Fibroblast of lung (primary cell): ENCODE measurements around the gene CDK10. TPM values are rescaled to one million over a fixed set of nuclear protein-coding genes. Genes with fewer than 3 reads are reported as not detected.

Experiments used
- DNase-seq, 2 donors: peaks; one replicate each; pipeline versions ENCODE4 v3.0.0 to v3.0.0-alpha.2; 2010; ENCODE audit warnings: low read depth in 2 of 2
- H2AFZ ChIP-seq: 2 replicates; pipeline ENCODE4 v1.5.1; 2012; ENCODE audit warnings: low read length, control low read depth, inconsistent platforms
- H3K27ac ChIP-seq: 2 replicates; pipeline ENCODE4 v1.5.1; 2011; ENCODE audit warnings: low read length, control low read depth; ENCODE audit not compliant: insufficient read depth
- H3K27me3 ChIP-seq: 2 replicates; pipeline ENCODE4 v1.5.1; 2011; ENCODE audit warnings: mild to moderate bottlenecking, low read length; ENCODE audit not compliant: control insufficient read depth, insufficient read depth
- H3K36me3 ChIP-seq: 2 replicates; pipeline ENCODE4 v1.5.1; 2011; ENCODE audit warnings: low read length; ENCODE audit not compliant: control insufficient read depth, insufficient read depth
- H3K4me1 ChIP-seq: 2 replicates; pipeline ENCODE4 v1.5.1; 2011; ENCODE audit warnings: low read length; ENCODE audit not compliant: control insufficient read depth, insufficient read depth; ENCODE audit errors: extremely low read depth
- H3K4me2 ChIP-seq: 2 replicates; pipeline ENCODE4 v1.5.1; 2011; ENCODE audit warnings: low read length, control low read depth; ENCODE audit not compliant: insufficient read depth; ENCODE audit errors: extremely low read depth
- H3K4me3 ChIP-seq, 4 experiments: fragments of 200-600 bp in 1 of 4; sonication (generic) in 1 of 4; replicated peaks in 1 of 4; 2 replicates each; pipeline ENCODE4 v1.5.1; 2011 to 2016; ENCODE audit warnings: low read length in 4 of 4, low read depth in 3 of 4, mild to moderate bottlenecking in 3 of 4, control low read depth in 2 of 4, inconsistent platforms in 1 of 4, mixed read lengths in 1 of 4; ENCODE audit not compliant: insufficient read depth in 1 of 4; ENCODE audit errors: control extremely low read depth in 1 of 4
- H3K79me2 ChIP-seq: 2 replicates; pipeline ENCODE4 v1.5.1; 2012; ENCODE audit warnings: mild to moderate bottlenecking, low read length, inconsistent platforms; ENCODE audit not compliant: control insufficient read depth, insufficient read depth
- H3K9ac ChIP-seq: 2 replicates; pipeline ENCODE4 v1.5.1; 2011; ENCODE audit warnings: mild to moderate bottlenecking, low read length, control low read depth; ENCODE audit not compliant: insufficient read depth
- H3K9me3 ChIP-seq: 2 replicates; pipeline ENCODE4 v1.5.1; 2012; ENCODE audit warnings: low read depth, low read length; ENCODE audit not compliant: control insufficient read depth, insufficient read depth
- H4K20me1 ChIP-seq: 2 replicates; pipeline ENCODE4 v1.5.1; 2011; ENCODE audit warnings: low read length; ENCODE audit not compliant: control insufficient read depth, insufficient read depth; ENCODE audit errors: extremely low read depth
- CTCF ChIP-seq, 2 donors: IDR thresholded peaks in 1 of 2; conservative IDR thresholded peaks in 1 of 2; 1 replicate in 1 of 2; 2 replicates in 1 of 2; pipeline ENCODE4 v1.5.1; 2011 to 2012; ENCODE audit warnings: low read length in 2 of 2, control low read depth in 1 of 2, inconsistent platforms in 1 of 2, low read depth in 1 of 2, mild to moderate bottlenecking in 1 of 2
- EZH2 ChIP-seq: IDR thresholded peaks from 2 replicates; pipeline ENCODE4 v1.5.1; 2012; ENCODE audit warnings: low read length, control low read depth, mild to moderate bottlenecking; ENCODE audit errors: missing control alignments
- polyA plus RNA-seq, 2 donors: library from polyadenylated mRNA; depleted of rRNA in 1 of 2; stranded (reverse) in 1 of 2; unstranded in 1 of 2; fragments of >200 nt; gene quantifications; 2 replicates each; pipeline ENCODE4 v1.2.1, GENCODE V29; 2011 to 2012; ENCODE audit warnings: missing spikeins in 1 of 2
- total RNA-seq: library from RNA; depleted of rRNA; stranded (reverse); fragments of >200 nt; gene quantifications from 2 replicates; pipeline ENCODE4 v1.2.1, GENCODE V29; 2014

CDK10 gene
- total and polyA plus RNA-seq, 2 donors (not counting 1 experiment from before 2014, with no cell fraction given) = 22.9 to 41.9 TPM

GRCh38 chr16:89643769-89644300 lies 42.7 kb upstream of the CDK10 start:
- Histone ChIP-seq H3K4me1 (peaks cover 4% of the 10 kb centered on the region), H3K9me3 (no peaks in the 10 kb centered on the region), H3K9ac (no peak overlapping the region), H3K4me3 (no peak overlapping the region), H3K27me3 (no peaks in the 10 kb centered on the region), H3K4me2 (no peak overlapping the region), H3K36me3 (peaks cover 19% of the 10 kb centered on the region), H3K79me2 (no peaks in the 10 kb centered on the region), H4K20me1 (no peaks in the 10 kb centered on the region), H3K27ac (no peak overlapping the region), H2AFZ (no peak overlapping the region)
- DNase-seq = no peak
- TF ChIP-seq CTCF (conservative IDR thresholded peaks at IDR 0.05 in 1 of 2, IDR thresholded peaks at IDR 0.05 in 1 of 2; ENCODE audit: low read depth in 1 of 2, low read length in 2 of 2) (no peak), EZH2 (no peak)

DNA sequence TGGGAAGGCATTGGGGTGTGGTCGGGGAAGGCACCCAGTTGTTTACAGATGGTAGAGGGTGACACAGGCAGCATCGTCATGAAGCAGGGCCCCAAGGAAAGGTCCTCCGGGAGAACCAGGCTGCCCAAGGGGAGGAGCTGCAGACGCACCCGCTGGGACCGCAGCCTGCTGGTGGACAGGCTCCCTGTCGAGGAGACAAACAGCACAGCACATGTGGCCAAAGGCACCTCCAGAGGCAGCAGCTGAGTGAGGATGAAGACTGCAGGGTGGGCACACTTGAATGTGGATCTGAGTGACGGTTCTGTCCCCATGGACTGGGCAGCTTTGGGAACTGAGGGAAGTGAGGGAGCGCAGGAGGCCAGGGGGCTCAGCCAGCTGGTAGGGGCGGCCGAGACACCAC lies 41.4 kb upstream of the CDK10 start:
- Histone ChIP-seq H3K27me3 (no peaks in the 10 kb centered on the region), H3K4me1 (peaks cover 4% of the 10 kb centered on the region), H3K27ac (no peak overlapping the region), H3K9ac (no peak overlapping the region), H3K4me2 (no peak overlapping the region), H3K79me2 (no peaks in the 10 kb centered on the region), H4K20me1 (no peaks in the 10 kb centered on the region), H3K9me3 (no peaks in the 10 kb centered on the region), H3K4me3 (no peak overlapping the region), H3K36me3 (peaks cover 21% of the 10 kb centered on the region), H2AFZ (no peak overlapping the region)
- no peak for DNase-seq
- TF ChIP-seq CTCF (conservative IDR thresholded peaks at IDR 0.05 in 1 of 2, IDR thresholded peaks at IDR 0.05 in 1 of 2; ENCODE audit: low read depth in 1 of 2, low read length in 2 of 2) (no peak), EZH2 (no peak)

- no peak overlapping the region for H2AFZ ChIP-seq
- H3K4me3 ChIP-seq = no peak overlapping the region
- no peaks in the 10 kb centered on the region for H3K27me3 ChIP-seq
- peaks cover 23% of the 10 kb centered on the region for H3K36me3 ChIP-seq
- no peak overlapping the region for H3K9ac ChIP-seq
- DNase-seq = no peak
- peaks cover 2% of the 10 kb centered on the region for H3K79me2 ChIP-seq
- no peak overlapping the region for H3K4me2 ChIP-seq
- H3K4me1 ChIP-seq = no peaks in the 10 kb centered on the region
- H3K9me3 ChIP-seq = no peaks in the 10 kb centered on the region
- H4K20me1 ChIP-seq = no peaks in the 10 kb centered on the region
- TF ChIP-seq CTCF (conservative IDR thresholded peaks at IDR 0.05 in 1 of 2, IDR thresholded peaks at IDR 0.05 in 1 of 2; ENCODE audit: low read depth in 1 of 2, low read length in 2 of 2) (no peak), EZH2 (no peak)
- H3K27ac ChIP-seq = no peak overlapping the region
Measured at GRCh38 chr16:89646270-89646669, 40.2 kb upstream of the CDK10 start.
